ENCODE results near the gene NR5A2.

- no peak for TF ChIP-seq POLR2A (IDR thresholded peaks at IDR 0.05)
- TF ChIP-seq, protein P1, sequence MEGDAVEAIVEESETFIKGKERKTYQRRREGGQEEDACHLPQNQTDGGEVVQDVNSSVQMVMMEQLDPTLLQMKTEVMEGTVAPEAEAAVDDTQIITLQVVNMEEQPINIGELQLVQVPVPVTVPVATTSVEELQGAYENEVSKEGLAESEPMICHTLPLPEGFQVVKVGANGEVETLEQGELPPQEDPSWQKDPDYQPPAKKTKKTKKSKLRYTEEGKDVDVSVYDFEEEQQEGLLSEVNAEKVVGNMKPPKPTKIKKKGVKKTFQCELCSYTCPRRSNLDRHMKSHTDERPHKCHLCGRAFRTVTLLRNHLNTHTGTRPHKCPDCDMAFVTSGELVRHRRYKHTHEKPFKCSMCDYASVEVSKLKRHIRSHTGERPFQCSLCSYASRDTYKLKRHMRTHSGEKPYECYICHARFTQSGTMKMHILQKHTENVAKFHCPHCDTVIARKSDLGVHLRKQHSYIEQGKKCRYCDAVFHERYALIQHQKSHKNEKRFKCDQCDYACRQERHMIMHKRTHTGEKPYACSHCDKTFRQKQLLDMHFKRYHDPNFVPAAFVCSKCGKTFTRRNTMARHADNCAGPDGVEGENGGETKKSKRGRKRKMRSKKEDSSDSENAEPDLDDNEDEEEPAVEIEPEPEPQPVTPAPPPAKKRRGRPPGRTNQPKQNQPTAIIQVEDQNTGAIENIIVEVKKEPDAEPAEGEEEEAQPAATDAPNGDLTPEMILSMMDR (IDR thresholded peaks at IDR 0.05) = no peak
- no peak for TF ChIP-seq POLR2AphosphoS5 (IDR thresholded peaks at IDR 0.05; ENCODE audit: insufficient read depth in 1 of 2, low read depth in 1 of 2)
Observed at GRCh38 chr1:200168926-200169325, 141.4 kb downstream of the NR5A2 start.

Data from vagina (tissue), 2 donors.